Measurements from ENCODE around the gene PREP. TPM values are rescaled to one million over a fixed set of nuclear protein-coding genes. Genes with fewer than 3 reads are reported as not detected.

Gene PREP
- total and polyA plus RNA-seq, 2 of the 8 experiments (the other 6 are each of a cell fraction or from before 2014, with no cell fraction given) = 26.8 to 70.0 TPM

DNA sequence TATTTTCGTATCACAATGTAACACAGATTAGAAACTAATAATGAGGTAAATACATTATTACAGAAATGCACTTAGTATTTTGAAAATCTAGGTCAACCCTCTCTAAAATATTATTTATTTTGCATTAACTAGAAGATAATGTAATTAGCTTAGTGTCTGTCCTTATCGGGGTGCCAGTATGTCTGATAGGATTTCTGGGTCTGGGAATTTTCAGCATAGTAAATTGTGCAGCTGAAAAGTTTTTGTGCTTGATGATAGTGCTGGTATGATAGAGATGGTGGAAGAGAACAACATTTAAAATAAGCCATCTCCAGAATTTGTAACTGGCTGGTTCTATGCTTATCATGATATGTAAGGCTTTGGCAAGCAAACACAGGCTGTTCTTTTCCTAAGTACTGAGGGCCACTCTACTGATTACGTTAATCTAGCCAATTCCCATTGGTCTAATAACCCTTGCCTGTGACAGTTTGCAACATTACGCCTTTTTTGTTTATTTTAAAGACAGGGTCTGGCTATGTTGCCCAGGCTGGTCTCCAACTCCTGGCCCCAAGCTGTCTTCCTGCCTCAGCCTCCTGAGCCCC is 50.8 kb downstream of the PREP start:
- peaks cover 0 to 29% (median 14%) of the 10 kb centered on the region in 4 experiments for H3K36me3 ChIP-seq (ENCODE audit: control insufficient read depth in 2 of 4, insufficient read depth in 4 of 4, low read length in 3 of 4)
- ChIA-PET CTCF (ENCODE audit: partially characterized antibody) (interaction anchor here (0.6 kb wide), 1 partner anchor 777 kb away, joined by 3 read pairs; no protein-coding TSS in a partner anchor), POLR2A (ENCODE audit: partially characterized antibody) (no interaction called here)
- H4K8ac ChIP-seq (ENCODE audit: extremely low read depth, insufficient read depth, low read length) = no peak overlapping the region
- no peak overlapping the region for H3K56ac ChIP-seq (replicated peaks; ENCODE audit: insufficient read length, low read depth, low read length)
- TF ChIP-seq GTF2F1 (IDR thresholded peaks at IDR 0.05; ENCODE audit: borderline replicate concordance, low read depth, low read length) (no peak), PHF8 (conservative IDR thresholded peaks at IDR 0.05; ENCODE audit: low read depth, low read length) (no peak), YY1 (IDR thresholded peaks at IDR 0.05; ENCODE audit: low read depth, low read length) (no peak), CBX8 (IDR thresholded peaks at IDR 0.05; ENCODE audit: borderline replicate concordance, low read depth, low read length) (no peak), TBP (IDR thresholded peaks at IDR 0.05; ENCODE audit: low read depth, low read length) (no peak), ASH2L (IDR thresholded peaks at IDR 0.05; ENCODE audit: low read length) (no peak), CREB1 (IDR thresholded peaks at IDR 0.05) (no peak)
- no peaks in the 10 kb centered on the region for H3K27me3 ChIP-seq (replicated peaks in 1 of 4; ENCODE audit: control insufficient read depth in 3 of 4, extremely low read depth in 1 of 4, insufficient read depth in 3 of 4, low read length in 3 of 4)
- no peak overlapping the region for H3K4me3 ChIP-seq (ENCODE audit: extremely low read depth in 1 of 4, insufficient read depth in 2 of 4, low read depth in 3 of 4, low read length in 4 of 4)
- H3K14ac ChIP-seq (ENCODE audit: insufficient read length) = no peak overlapping the region
- H2BK15ac ChIP-seq (ENCODE audit: low read length) = no peak overlapping the region
- FAIRE-seq (no peak), DNase-seq (ENCODE audit: low read depth in 1 of 2, low spot score in 2 of 2) (no peak)
- H3K4me2 ChIP-seq (ENCODE audit: insufficient read depth in 1 of 2, low read depth in 2 of 2, low read length in 2 of 2) = no peak overlapping the region
- no peak overlapping the region for H2BK5ac ChIP-seq (ENCODE audit: low read depth, low read length)
- no peak overlapping the region for H3K18ac ChIP-seq (ENCODE audit: extremely low read depth, low read length)
- no peak overlapping the region for H2AK5ac ChIP-seq (ENCODE audit: low read depth, low read length)
- H4K20me1 ChIP-seq (replicated peaks in 1 of 2; ENCODE audit: control insufficient read depth in 1 of 2, insufficient read depth in 2 of 2, low read length in 2 of 2) = no peaks in the 10 kb centered on the region
- H3K23ac ChIP-seq (ENCODE audit: insufficient read length) = no peak overlapping the region
- no peaks in the 10 kb centered on the region for H3K23me2 ChIP-seq (ENCODE audit: low read depth, low read length)
- 93% methylated on average over 4 of the region's 4 CpGs; no CpG with 5 or more reads in 1 of the 2 experiments for WGBS, 2 experiments (ENCODE audit: extremely low coverage in 1 of 2, insufficient coverage in 1 of 2, insufficient read length in 1 of 2, insufficient replicate concordance in 2 of 2, low coverage in 1 of 2, low lambda C conversion rate in 2 of 2, missing lambda C conversion rate in 1 of 2)
- H3K4ac ChIP-seq (replicated peaks; ENCODE audit: insufficient read length, low read depth, low read length) = no peak overlapping the region
- H2BK20ac ChIP-seq (ENCODE audit: low read length) = no peak overlapping the region
- H3K27ac ChIP-seq (ENCODE audit: low read depth, low read length) = no peak overlapping the region
- H3K79me2 ChIP-seq (ENCODE audit: control insufficient read depth in 1 of 2, insufficient read depth in 2 of 2, low read length in 2 of 2) = no peaks in the 10 kb centered on the region
- H3K4me1 ChIP-seq (replicated peaks in 1 of 4; ENCODE audit: control insufficient read depth in 3 of 4, insufficient read depth in 4 of 4, low read length in 3 of 4) = no peaks in the 10 kb centered on the region
- no peak overlapping the region for H2BK120ac ChIP-seq (replicated peaks; ENCODE audit: low read depth, low read length)
- no peak overlapping the region for H4K91ac ChIP-seq (replicated peaks; ENCODE audit: insufficient read length, low read length)
- no peak overlapping the region for H3K9ac ChIP-seq (replicated peaks in 1 of 4; ENCODE audit: extremely low read depth in 1 of 4, low read depth in 3 of 4, low read length in 3 of 4)
- H3K79me1 ChIP-seq (ENCODE audit: low read depth, low read length) = no peaks in the 10 kb centered on the region
- H3K9me3 ChIP-seq (ENCODE audit: insufficient read depth in 2 of 2, low read depth in 1 of 2, low read length in 1 of 2) = 0 out of 4 replicates have a peak, but pooled peaks cover 0 to 6% of the 10 kb centered on the region in 2 experiments
- H4K5ac ChIP-seq (ENCODE audit: insufficient read length, low read depth, low read length) = no peak overlapping the region
- H2BK12ac ChIP-seq (ENCODE audit: low read depth, low read length) = no peak overlapping the region
- H2AFZ ChIP-seq (ENCODE audit: low read length) = no peak overlapping the region

All from H1 (cell line).